Measurements from ENCODE around the gene MLEC. TPM values are rescaled to one million over a fixed set of nuclear protein-coding genes. Genes with fewer than 3 reads are reported as not detected.

Gene MLEC
- total RNA-seq, 1 donor from 2014 or later: 115 TPM

DNA sequence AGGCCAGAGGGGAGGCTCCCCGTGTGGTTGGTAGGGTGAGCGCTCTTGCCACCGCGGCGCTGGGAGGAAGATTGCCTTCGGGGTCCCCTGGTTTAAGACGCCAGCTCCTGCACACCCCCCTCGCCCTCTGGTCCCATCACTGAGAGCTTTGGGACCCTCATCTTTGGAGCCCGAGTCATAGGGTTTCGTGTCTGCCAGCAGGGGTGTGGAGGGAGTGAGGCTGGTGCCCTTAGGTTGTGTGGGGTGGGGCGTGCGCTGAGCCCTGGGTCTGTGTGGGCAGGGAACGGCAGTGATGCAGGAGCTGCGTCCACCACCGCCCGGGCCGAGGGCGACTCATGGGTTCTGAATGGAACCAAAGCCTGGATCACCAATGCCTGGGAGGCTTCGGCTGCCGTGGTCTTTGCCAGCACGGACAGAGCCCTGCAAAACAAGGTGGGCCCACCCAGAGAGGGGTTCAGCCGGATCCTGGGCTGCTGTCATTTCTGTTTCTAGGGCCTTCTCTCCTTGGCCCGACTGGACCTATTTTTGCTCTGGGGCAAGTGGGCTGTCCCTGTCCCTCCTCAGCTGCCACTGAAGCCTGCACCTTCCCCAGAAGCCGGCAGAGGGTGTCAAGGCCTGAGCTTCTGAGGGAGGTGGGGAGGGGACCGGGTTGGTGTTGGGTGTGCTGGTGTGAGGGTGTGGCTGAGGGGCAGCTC lies 50.8 kb downstream of the MLEC start:
- peaks cover 9% of the 10 kb centered on the region for H3K36me3 ChIP-seq
- no peaks in the 10 kb centered on the region for H3K27me3 ChIP-seq
- DNase-seq (no peak), ATAC-seq (no peak)
- no peaks in the 10 kb centered on the region for H3K4me1 ChIP-seq
- intact Hi-C loops (cut with DNase I): no loop called here
- H3K27ac ChIP-seq: no peak overlapping the region
- TF ChIP-seq, protein P1, sequence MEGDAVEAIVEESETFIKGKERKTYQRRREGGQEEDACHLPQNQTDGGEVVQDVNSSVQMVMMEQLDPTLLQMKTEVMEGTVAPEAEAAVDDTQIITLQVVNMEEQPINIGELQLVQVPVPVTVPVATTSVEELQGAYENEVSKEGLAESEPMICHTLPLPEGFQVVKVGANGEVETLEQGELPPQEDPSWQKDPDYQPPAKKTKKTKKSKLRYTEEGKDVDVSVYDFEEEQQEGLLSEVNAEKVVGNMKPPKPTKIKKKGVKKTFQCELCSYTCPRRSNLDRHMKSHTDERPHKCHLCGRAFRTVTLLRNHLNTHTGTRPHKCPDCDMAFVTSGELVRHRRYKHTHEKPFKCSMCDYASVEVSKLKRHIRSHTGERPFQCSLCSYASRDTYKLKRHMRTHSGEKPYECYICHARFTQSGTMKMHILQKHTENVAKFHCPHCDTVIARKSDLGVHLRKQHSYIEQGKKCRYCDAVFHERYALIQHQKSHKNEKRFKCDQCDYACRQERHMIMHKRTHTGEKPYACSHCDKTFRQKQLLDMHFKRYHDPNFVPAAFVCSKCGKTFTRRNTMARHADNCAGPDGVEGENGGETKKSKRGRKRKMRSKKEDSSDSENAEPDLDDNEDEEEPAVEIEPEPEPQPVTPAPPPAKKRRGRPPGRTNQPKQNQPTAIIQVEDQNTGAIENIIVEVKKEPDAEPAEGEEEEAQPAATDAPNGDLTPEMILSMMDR (IDR thresholded peaks at IDR 0.05): no peak
- H3K9me3 ChIP-seq: no peaks in the 10 kb centered on the region
- H3K4me3 ChIP-seq: no peak overlapping the region

GRCh38 chr12:120738252-120739030 lies 51.5 kb downstream of the MLEC start:
- Histone ChIP-seq H3K27me3 (no peaks in the 10 kb centered on the region), H3K9me3 (no peaks in the 10 kb centered on the region), H3K36me3 (peaks cover 9% of the 10 kb centered on the region), H3K4me3 (no peak overlapping the region), H3K27ac (no peak overlapping the region), H3K4me1 (no peaks in the 10 kb centered on the region)
- DNase-seq (no peak), ATAC-seq (peak; percentile 3)
- intact Hi-C loops (cut with DNase I): no loop called here
- TF ChIP-seq, protein P1 (IDR thresholded peaks at IDR 0.05): no peak

GRCh38 chr12:120739031-120739762 lies 52.2 kb downstream of the MLEC start:
- Histone ChIP-seq H3K4me3 (no peak overlapping the region), H3K4me1 (no peaks in the 10 kb centered on the region), H3K9me3 (no peaks in the 10 kb centered on the region), H3K36me3 (peaks cover 9% of the 10 kb centered on the region), H3K27ac (no peak overlapping the region), H3K27me3 (no peaks in the 10 kb centered on the region)
- intact Hi-C loops (cut with DNase I): no loop called here
- TF ChIP-seq, protein P1 (IDR thresholded peaks at IDR 0.05): no peak
- peak; percentile 5 for ATAC-seq
- no peak for DNase-seq

DNA sequence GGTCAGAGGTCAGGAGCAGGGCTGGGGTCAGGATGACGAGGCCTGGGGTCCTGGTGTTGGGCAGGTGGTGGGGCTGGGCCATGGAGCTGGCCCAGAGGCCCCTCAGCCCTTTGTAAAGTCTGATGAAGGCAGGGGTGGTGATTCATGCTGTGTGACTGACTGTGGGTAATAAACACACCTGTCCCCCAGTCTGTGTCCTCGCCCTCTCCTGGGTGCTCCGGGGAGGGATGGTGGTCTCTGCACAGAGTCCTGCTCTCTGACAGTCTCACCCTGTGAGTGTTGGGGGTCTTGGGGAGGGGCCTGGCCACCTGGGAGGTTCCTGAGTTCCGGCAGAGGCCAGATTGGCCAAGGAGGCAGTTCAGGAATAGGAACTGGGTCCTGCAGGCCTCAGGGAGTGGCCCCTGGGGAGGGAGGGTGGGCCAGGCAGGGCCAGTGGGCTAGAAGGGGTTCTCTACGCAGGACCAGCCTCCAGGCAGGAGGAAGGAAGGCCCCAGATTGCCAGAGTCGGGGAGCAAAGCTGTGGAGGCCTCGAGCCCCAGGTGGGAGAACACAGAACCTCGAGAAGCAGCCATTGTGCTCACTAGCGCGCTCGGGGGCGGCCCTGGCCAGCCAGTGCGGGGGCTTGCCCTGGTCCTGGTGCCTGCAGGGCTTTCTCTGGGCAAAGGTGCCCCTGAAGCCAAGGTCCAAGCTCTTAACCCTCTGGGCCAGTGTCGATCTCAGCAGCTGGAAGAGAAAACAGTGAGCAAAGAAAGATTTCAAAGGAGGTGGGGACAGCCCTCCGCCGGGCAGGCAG lies 53.1 kb downstream of the MLEC start:
- Histone ChIP-seq H3K27ac (no peak overlapping the region), H3K36me3 (peaks cover 9% of the 10 kb centered on the region), H3K9me3 (no peaks in the 10 kb centered on the region), H3K27me3 (no peaks in the 10 kb centered on the region), H3K4me1 (no peaks in the 10 kb centered on the region), H3K4me3 (no peak overlapping the region)
- TF ChIP-seq, protein P1 (IDR thresholded peaks at IDR 0.05): no peak
- ATAC-seq (no peak), DNase-seq (no peak)
- intact Hi-C loops (cut with DNase I): no loop called here

- H3K4me1 ChIP-seq: no peaks in the 10 kb centered on the region
- peaks cover 9% of the 10 kb centered on the region for H3K36me3 ChIP-seq
- TF ChIP-seq, protein P1 (IDR thresholded peaks at IDR 0.05): no peak
- H3K27me3 ChIP-seq: no peaks in the 10 kb centered on the region
- ATAC-seq (no peak), DNase-seq (no peak)
- H3K9me3 ChIP-seq: no peaks in the 10 kb centered on the region
- H3K27ac ChIP-seq: no peak overlapping the region
- no peak overlapping the region for H3K4me3 ChIP-seq
- intact Hi-C loops (cut with DNase I): no loop called here
Observed at GRCh38 chr12:120740871-120741270, 53.9 kb downstream of the MLEC start.

All from upper lobe of right lung (tissue), 1 donor.